CD14-positive monocyte (primary cell): ENCODE measurements around the gene CDH16. TPM values are rescaled to one million over a fixed set of nuclear protein-coding genes. Genes with fewer than 3 reads are reported as not detected.

Experiments used
- DNase-seq, 3 donors: peaks; one replicate each; pipeline ENCODE4 v3.0.0-alpha.2; 2011 to 2022
- H2AFZ ChIP-seq: 2 replicates; pipeline ENCODE4 v1.6.0; 2012; ENCODE audit warnings: mild to moderate bottlenecking, low read depth, low read length, inconsistent platforms; ENCODE audit not compliant: insufficient read depth, poor library complexity, severe bottlenecking
- H3K27ac ChIP-seq, 2 donors: 1 replicate in 1 of 2; 2 replicates in 1 of 2; pipeline ENCODE4 v1.5.1; 2012 to 2013; ENCODE audit warnings: low read length in 2 of 2, control low read depth in 1 of 2, inconsistent platforms in 1 of 2, low read depth in 1 of 2, mild to moderate bottlenecking in 1 of 2
- H3K27me3 ChIP-seq, 2 donors: one replicate each; pipeline versions ENCODE4 v1.6.0 to v1.6.1; 2011 to 2013; ENCODE audit warnings: low read length in 2 of 2; ENCODE audit not compliant: control insufficient read depth in 2 of 2, insufficient read depth in 2 of 2
- H3K36me3 ChIP-seq, 2 donors: replicated peaks in 1 of 2; 1 replicate in 1 of 2; 2 replicates in 1 of 2; pipeline versions ENCODE4 v1.5.1 to v1.6.1; 2012 to 2013; ENCODE audit warnings: low read length in 2 of 2, control low read depth in 1 of 2, inconsistent platforms in 1 of 2, mild to moderate bottlenecking in 1 of 2; ENCODE audit not compliant: insufficient read depth in 2 of 2, control insufficient read depth in 1 of 2
- H3K4me1 ChIP-seq, 2 donors: 1 replicate in 1 of 2; 2 replicates in 1 of 2; pipeline versions ENCODE4 v1.5.1 to v1.6.1; 2012 to 2013; ENCODE audit warnings: low read length in 2 of 2, control low read depth in 1 of 2, inconsistent platforms in 1 of 2, mild to moderate bottlenecking in 1 of 2, moderate library complexity in 1 of 2; ENCODE audit not compliant: insufficient read depth in 2 of 2, control insufficient read depth in 1 of 2
- H3K4me2 ChIP-seq: replicated peaks from 2 replicates; pipeline ENCODE3; 2012; ENCODE audit warnings: low read length, moderate library complexity, mild to moderate bottlenecking; ENCODE audit not compliant: poor library complexity, severe bottlenecking; ENCODE audit errors: extremely low read depth
- H3K4me3 ChIP-seq, 3 experiments: fragments of 200-600 bp in 1 of 3; sonication (generic) in 1 of 3; replicated peaks in 1 of 3; 1 replicate in 2 of 3; 2 replicates in 1 of 3; pipeline ENCODE4 v1.5.1; 2011 to 2013; ENCODE audit warnings: low read length in 3 of 3, mild to moderate bottlenecking in 3 of 3, control low read depth in 2 of 3, low read depth in 2 of 3, inconsistent platforms in 1 of 3, moderate library complexity in 1 of 3
- H3K79me2 ChIP-seq: 2 replicates; pipeline ENCODE4 v1.6.0; 2012; ENCODE audit warnings: mild to moderate bottlenecking, control low read depth, inconsistent platforms, low read length, moderate library complexity; ENCODE audit not compliant: insufficient read depth
- H3K9ac ChIP-seq: 2 replicates; pipeline ENCODE4 v1.6.0; 2017; ENCODE audit warnings: low read length, mild to moderate bottlenecking; ENCODE audit not compliant: insufficient read depth, poor library complexity, severe bottlenecking
- H3K9me3 ChIP-seq, 2 donors: replicated peaks in 1 of 2; 1 replicate in 1 of 2; 2 replicates in 1 of 2; pipeline versions ENCODE4 v1.5.1 to v1.6.1; 2012 to 2013; ENCODE audit warnings: low read length in 2 of 2, control low read depth in 1 of 2; ENCODE audit not compliant: control insufficient read depth in 1 of 2, insufficient read depth in 1 of 2
- H4K20me1 ChIP-seq: 2 replicates; pipeline ENCODE4 v1.6.0; 2012; ENCODE audit warnings: mild to moderate bottlenecking, low read length, control low read depth, moderate library complexity; ENCODE audit not compliant: insufficient read depth
- H3K27ac Mint-ChIP-seq, 7 donors: one replicate each; pipeline ENCODE4 v1.8.0; 2020; ENCODE audit warnings: mild to moderate bottlenecking in 7 of 7, mixed read lengths in 7 of 7, moderate library complexity in 6 of 7, inconsistent platforms in 2 of 7
- H3K27me3 Mint-ChIP-seq, 3 donors: one replicate each; pipeline ENCODE4 v1.8.0; 2021 to 2022; ENCODE audit warnings: low read depth in 3 of 3, mild to moderate bottlenecking in 3 of 3, mixed read lengths in 3 of 3, moderate library complexity in 3 of 3, inconsistent platforms in 1 of 3
- H3K36me3 Mint-ChIP-seq, 2 donors: one replicate each; pipeline ENCODE4 v1.8.0; 2020; ENCODE audit warnings: mixed read lengths in 2 of 2, inconsistent platforms in 1 of 2, mild to moderate bottlenecking in 1 of 2
- H3K4me1 Mint-ChIP-seq: one replicate; pipeline ENCODE4 v1.8.0; 2020; ENCODE audit warnings: mild to moderate bottlenecking, mixed read lengths
- H3K4me3 Mint-ChIP-seq, 2 donors: one replicate each; pipeline ENCODE4 v1.8.0; 2020; ENCODE audit warnings: mild to moderate bottlenecking in 2 of 2, mixed read lengths in 2 of 2, moderate library complexity in 1 of 2
- H3K9me3 Mint-ChIP-seq, 7 donors: one replicate each; pipeline ENCODE4 v1.8.0; 2020 to 2022; ENCODE audit warnings: mixed read lengths in 7 of 7, mild to moderate bottlenecking in 6 of 7, moderate library complexity in 6 of 7, inconsistent platforms in 2 of 7
- CTCF ChIP-seq: fragments of 200-600 bp; IDR thresholded peaks from one replicate; pipeline ENCODE4 v1.8.0; 2022; ENCODE audit warnings: antibody characterized with exemption, mild to moderate bottlenecking
- WGBS: methylation state at CpG from one replicate; pipeline ENCODE4 v1.1.5; 2013; ENCODE audit warnings: missing lambda C conversion rate; ENCODE audit not compliant: insufficient coverage; 5-methylcytosine and 5-hydroxymethylcytosine counted together
- intact Hi-C, 2 donors: fragments of 100-400 bp; cut with micrococcal nuclease; formaldehyde crosslinking; loops; one replicate each; pipeline versions ENCODE4 v1.15.0 to v1.15.1; 2023
- polyA plus RNA-seq, 3 donors: library from polyadenylated mRNA; depleted of rRNA in 1 of 3; unstranded in 2 of 3; stranded (reverse) in 1 of 3; fragments of 300-500 nt in 2 of 3; fragments of >200 nt in 1 of 3; fragmentation: Illumina TruSeq in 2 of 3; gene quantifications; 1 replicate in 2 of 3; 2 replicates in 1 of 3; pipeline ENCODE4 v1.2.3, GENCODE V29; 2012 to 2021

The CDH16 gene
- polyA plus RNA-seq, 3 donors, result not detected

GRCh38 chr16:66953462-66954096, 34.9 kb upstream of the CDH16 start:
- Mint-ChIP-seq H3K9me3 (peaks cover 0 to 16% (median 8%) of the 10 kb centered on the region in 7 donors), H3K4me1 (peaks cover 18% of the 10 kb centered on the region), H3K4me3 (no peak overlapping the region), H3K36me3 (peaks cover 0 to 2% of the 10 kb centered on the region in 2 donors), H3K27me3 (peaks cover 37 to 42% (median 40%) of the 10 kb centered on the region in 3 donors), H3K27ac (peak overlapping the region in 1 of 7 donors; percentile 37)
- Histone ChIP-seq H3K4me1 (peaks cover 18 to 19% of the 10 kb centered on the region in 2 donors), H3K36me3 (no peaks in the 10 kb centered on the region), H3K79me2 (no peaks in the 10 kb centered on the region), H3K4me2 (no peak overlapping the region), H3K27ac (no peak overlapping the region), H4K20me1 (no peaks in the 10 kb centered on the region), H3K27me3 (peaks cover 23 to 40% of the 10 kb centered on the region in 2 donors), H3K9ac (no peak overlapping the region), H2AFZ (no peak overlapping the region), H3K9me3 (peaks cover 0 to 10% of the 10 kb centered on the region in 2 donors), H3K4me3 (no peak overlapping the region)
- TF ChIP-seq CTCF, result no peak
- 92% methylated on average over 8 of the region's 10 CpGs for WGBS
- intact Hi-C loops, result no loop called here
- no peak for DNase-seq

- WGBS, result 96% methylated on average over 3 of the region's 7 CpGs
- intact Hi-C loops, result no loop called here
Measured at GRCh38 chr16:66952430-66953110, 33.9 kb upstream of the CDH16 start.

More at GRCh38 chr16:66952430-66953110, 33.9 kb upstream of the CDH16 start:
- Histone ChIP-seq H4K20me1 (no peaks in the 10 kb centered on the region), H3K4me3 (no peak overlapping the region), H2AFZ (no peak overlapping the region), H3K36me3 (no peaks in the 10 kb centered on the region), H3K79me2 (no peaks in the 10 kb centered on the region), H3K27me3 (peaks cover 27 to 48% of the 10 kb centered on the region in 2 donors), H3K4me1 (peaks cover 16 to 19% of the 10 kb centered on the region in 2 donors), H3K9ac (no peak overlapping the region), H3K4me2 (no peak overlapping the region), H3K27ac (no peak overlapping the region), H3K9me3 (peaks cover 0 to 10% of the 10 kb centered on the region in 2 donors)
- H3K36me3 Mint-ChIP-seq, result peaks cover 2 to 3% of the 10 kb centered on the region in 2 donors
- peaks cover 47 to 50% (median 49%) of the 10 kb centered on the region in 3 donors for H3K27me3 Mint-ChIP-seq
- H3K9me3 Mint-ChIP-seq, result peaks cover 0 to 16% (median 9%) of the 10 kb centered on the region in 7 donors
- H3K27ac Mint-ChIP-seq, result no peak overlapping the region
- H3K4me1 Mint-ChIP-seq, result peaks cover 16% of the 10 kb centered on the region
- H3K4me3 Mint-ChIP-seq, result peak overlapping the region in 1 of 2 donors; percentile 22
- TF ChIP-seq CTCF, result no peak
- DNase-seq, result no peak
